GM12892 (cell line): ENCODE data around the gene MAPK8IP3.

Experiments
- DNase-seq: peaks from one replicate; pipeline ENCODE4 v3.0.0; 2011; ENCODE audit not compliant: insufficient read length
- FAIRE-seq: peaks from 2 replicates; lab custom pipeline; 2011; peaks lifted over from hg19 to GRCh38; lab: Jason Lieb, UNC
- POLR2A ChIP-seq: IDR thresholded peaks from 2 replicates; pipeline ENCODE4 v1.6.1; 2011; ENCODE audit warnings: low read depth, low read length, control low read depth
- POLR2AphosphoS5 ChIP-seq: IDR thresholded peaks from 2 replicates; pipeline ENCODE4 v1.6.1; 2011; ENCODE audit warnings: low read depth, low read length, control low read depth
- TAF1 ChIP-seq: IDR thresholded peaks from 2 replicates; pipeline ENCODE4 v1.6.1; 2011; ENCODE audit warnings: low read depth, mild to moderate bottlenecking, control low read depth, low read length, borderline replicate concordance

Gene MAPK8IP3

DNA sequence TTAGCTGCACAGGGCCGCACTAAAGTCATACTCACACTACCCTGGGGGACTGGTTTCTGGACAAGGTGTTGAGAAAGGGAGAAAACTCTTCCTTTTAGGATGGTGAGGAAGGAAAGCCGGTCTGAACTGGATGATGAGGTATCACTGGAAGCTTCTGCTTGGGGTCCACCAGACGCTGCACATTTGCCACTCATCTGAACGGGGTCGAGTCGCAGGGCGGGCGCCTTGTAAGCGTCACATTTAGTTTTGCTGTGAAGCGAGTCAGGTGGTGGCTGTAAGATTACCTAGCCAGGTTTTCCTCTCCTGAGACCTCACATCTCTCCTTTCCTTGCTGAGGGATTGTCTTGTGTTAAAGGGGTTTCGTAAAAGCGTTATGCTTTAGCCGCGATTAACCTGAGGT lies 25.6 kb upstream of the MAPK8IP3 start:
- no peak for FAIRE-seq
- TF ChIP-seq TAF1: no peak
- no peak for TF ChIP-seq POLR2A
- no peak for TF ChIP-seq POLR2AphosphoS5
- DNase-seq: no peak

DNA sequence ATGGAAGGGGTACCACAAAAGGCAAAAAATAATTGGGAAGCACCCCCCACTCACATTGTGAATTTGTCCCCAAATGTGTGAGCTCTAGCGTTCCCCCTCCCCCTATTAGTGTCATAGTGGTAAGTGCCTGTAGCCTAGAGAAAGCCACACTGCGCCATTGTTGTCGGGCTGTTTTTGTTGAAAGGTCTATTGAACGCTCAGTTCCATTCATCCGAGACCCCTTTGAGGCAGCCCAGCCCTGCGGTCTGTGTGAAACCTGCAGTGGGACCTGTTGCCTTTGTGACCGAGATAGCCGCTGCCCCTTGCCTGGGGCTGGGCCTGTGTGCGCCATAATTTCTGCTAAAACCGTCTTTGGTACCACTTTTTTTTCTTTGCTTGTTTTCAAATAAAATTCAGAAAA lies 25.0 kb upstream of the MAPK8IP3 start:
- DNase-seq (no peak), FAIRE-seq (no peak)
- TF ChIP-seq POLR2A: no peak
- TF ChIP-seq POLR2AphosphoS5: no peak
- no peak for TF ChIP-seq TAF1

DNA sequence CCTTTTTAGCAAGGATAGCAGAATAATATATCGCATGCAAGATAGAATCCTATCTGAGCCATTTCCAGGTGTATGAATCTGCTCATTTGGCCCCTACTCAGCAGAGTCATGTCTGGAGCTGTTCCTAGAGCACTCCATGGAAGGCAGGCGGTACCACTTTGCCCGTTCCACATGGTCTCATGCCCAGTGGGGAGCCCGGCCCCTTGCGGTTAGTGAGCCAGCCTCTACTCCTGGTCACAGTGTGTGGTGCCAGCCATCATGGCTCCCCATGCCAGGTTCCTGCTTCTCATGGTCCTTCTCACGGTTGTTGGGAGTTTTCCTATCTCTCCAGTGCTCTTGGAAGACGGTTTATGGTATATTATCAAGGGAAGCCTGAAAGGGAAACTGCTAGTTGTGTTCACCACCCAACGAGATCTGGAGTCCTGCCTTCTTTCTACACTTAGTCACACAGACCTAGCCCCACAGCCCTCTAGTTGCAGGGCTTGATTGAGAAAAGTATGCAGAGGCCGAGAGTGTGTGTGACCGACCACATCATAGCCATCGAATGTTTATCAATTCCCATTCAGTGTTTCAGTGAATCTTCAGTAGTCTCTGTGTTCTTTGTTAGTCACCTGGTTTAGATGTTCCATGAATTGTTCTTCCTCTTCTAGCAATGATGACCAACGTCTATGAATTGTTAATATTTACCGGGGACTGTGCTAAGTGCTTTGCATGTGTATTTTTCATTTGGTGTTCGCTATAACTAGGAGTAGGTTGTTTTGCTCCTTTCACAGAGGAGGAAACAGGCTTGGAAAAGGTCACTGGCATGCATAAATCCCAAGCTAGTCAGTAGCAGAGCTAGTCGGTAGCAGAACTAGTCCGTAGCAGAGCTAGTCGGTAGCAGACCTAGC lies 18.3 kb upstream of the MAPK8IP3 start:
- DNase-seq (no peak), FAIRE-seq (no peak)
- TF ChIP-seq TAF1: no peak
- no peak for TF ChIP-seq POLR2A
- no peak for TF ChIP-seq POLR2AphosphoS5

GRCh38 chr16:1688807-1689560 lies 17.0 kb upstream of the MAPK8IP3 start:
- FAIRE-seq (no peak), DNase-seq (no peak)
- no peak for TF ChIP-seq POLR2A
- TF ChIP-seq POLR2AphosphoS5: no peak
- TF ChIP-seq TAF1: no peak

- no peak for FAIRE-seq
- DNase-seq: no peak
- TF ChIP-seq POLR2AphosphoS5 (no peak), POLR2A (no peak), TAF1 (no peak)
These were observed 16.1 kb upstream of the MAPK8IP3 start for GRCh38 chr16:1689853-1690252.

DNA sequence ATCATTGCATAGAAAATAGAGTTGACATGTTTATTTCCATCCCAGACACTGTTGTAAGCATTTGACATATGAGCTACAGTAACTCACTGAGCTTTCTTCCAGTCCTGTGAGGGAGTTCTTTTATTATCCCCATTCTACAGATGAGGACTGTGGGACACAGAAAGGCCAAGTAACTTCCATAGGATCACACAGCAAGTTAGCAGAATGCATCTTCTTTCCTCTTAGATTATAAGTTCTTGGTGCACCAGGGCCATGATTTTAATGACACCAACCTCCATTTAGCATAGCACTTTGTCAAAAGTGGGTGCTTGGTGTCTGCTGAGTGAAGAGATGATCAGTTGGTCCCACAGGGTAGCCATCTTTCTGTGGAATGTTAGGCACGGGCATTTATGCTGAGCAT lies 15.2 kb upstream of the MAPK8IP3 start:
- DNase-seq: no peak
- TF ChIP-seq POLR2AphosphoS5 (no peak), POLR2A (no peak), TAF1 (no peak)
- no peak for FAIRE-seq

GRCh38 chr16:1691276-1691675 lies 14.7 kb upstream of the MAPK8IP3 start:
- no peak for DNase-seq
- no peak for TF ChIP-seq POLR2A
- no peak for TF ChIP-seq TAF1
- TF ChIP-seq POLR2AphosphoS5: no peak
- FAIRE-seq: no peak

GRCh38 chr16:1691956-1692355 lies 14.0 kb upstream of the MAPK8IP3 start:
- DNase-seq: no peak
- no peak for FAIRE-seq
- no peak for TF ChIP-seq POLR2A
- no peak for TF ChIP-seq POLR2AphosphoS5
- TF ChIP-seq TAF1: no peak

- no peak for DNase-seq
- no peak for FAIRE-seq
These were observed 9.1 kb upstream of the MAPK8IP3 start for GRCh38 chr16:1696863-1697262.

GRCh38 chr16:1698680-1699079 lies 7.3 kb upstream of the MAPK8IP3 start:
- FAIRE-seq: no peak

More at GRCh38 chr16:1696863-1697262, 9.1 kb upstream of the MAPK8IP3 start:
- TF ChIP-seq TAF1 (no peak), POLR2A (no peak), POLR2AphosphoS5 (no peak)

DNA sequence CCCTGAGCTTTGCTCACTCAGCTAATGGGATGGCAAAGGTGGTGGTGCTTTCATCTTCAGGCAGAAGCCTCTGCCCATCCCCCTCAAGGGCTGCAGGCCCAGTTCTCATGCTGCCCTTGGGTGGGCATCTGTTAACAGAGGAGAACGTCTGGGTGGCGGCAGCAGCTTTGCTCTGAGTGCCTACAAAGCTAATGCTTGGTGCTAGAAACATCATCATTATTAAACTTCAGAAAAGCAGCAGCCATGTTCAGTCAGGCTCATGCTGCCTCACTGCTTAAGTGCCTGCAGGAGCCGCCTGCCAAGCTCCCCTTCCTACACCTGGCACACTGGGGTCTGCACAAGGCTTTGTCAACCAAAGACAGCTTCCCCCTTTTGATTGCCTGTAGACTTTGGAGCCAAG lies 5.7 kb upstream of the MAPK8IP3 start:
- TF ChIP-seq POLR2A: no peak
- TF ChIP-seq TAF1: no peak
- no peak for TF ChIP-seq POLR2AphosphoS5
- DNase-seq (no peak), FAIRE-seq (no peak)

More at GRCh38 chr16:1698680-1699079, 7.3 kb upstream of the MAPK8IP3 start:
- TF ChIP-seq POLR2AphosphoS5: no peak
- no peak for TF ChIP-seq POLR2A
- TF ChIP-seq TAF1: no peak
- DNase-seq: no peak
